H1 (cell line): ENCODE results near the gene PFDN1. TPM values are rescaled to one million over a fixed set of nuclear protein-coding genes. Genes with fewer than 3 reads are reported as not detected.

Source experiments
- CTCF ChIA-PET: fragments of 300-600 bp; sonication (Branson Sonifier 250); formaldehyde crosslinking; loops from one replicate; lab custom pipeline; 2021; ENCODE audit not compliant: partially characterized antibody; lab: Charles Lee
- POLR2A ChIA-PET: fragments of 300-600 bp; sonication (Branson Sonifier 250); formaldehyde crosslinking; loops from one replicate; lab custom pipeline; 2021; ENCODE audit warnings: inconsistent platforms; ENCODE audit not compliant: partially characterized antibody; lab: Charles Lee
- DNase-seq, 2 experiments: peaks; one replicate each; pipeline versions ENCODE4 v3.0.0 to v3.0.0-alpha.2; 2010 to 2022; ENCODE audit warnings: low spot score in 2 of 2, low read depth in 1 of 2, mixed read lengths in 1 of 2
- FAIRE-seq: peaks from 2 replicates; lab custom pipeline; 2011; peaks lifted over from hg19 to GRCh38; lab: Jason Lieb, UNC
- H2AFZ ChIP-seq: 2 replicates; pipeline ENCODE4 v1.8.1; 2012; ENCODE audit warnings: low read length, inconsistent platforms
- H2AK5ac ChIP-seq: 2 replicates; pipeline ENCODE4 v1.6.1; 2013; ENCODE audit warnings: low read depth, low read length
- H2BK120ac ChIP-seq: replicated peaks from 2 replicates; pipeline ENCODE3; 2013; ENCODE audit warnings: low read depth, low read length, inconsistent platforms
- H2BK12ac ChIP-seq: 2 replicates; pipeline ENCODE4 v1.6.1; 2013; ENCODE audit warnings: low read depth, low read length
- H2BK15ac ChIP-seq: 2 replicates; pipeline ENCODE4 v1.6.1; 2013; ENCODE audit warnings: low read length
- H2BK20ac ChIP-seq: 2 replicates; pipeline ENCODE4 v1.6.1; 2013; ENCODE audit warnings: low read length
- H2BK5ac ChIP-seq: 2 replicates; pipeline ENCODE4 v1.6.1; 2013; ENCODE audit warnings: low read depth, low read length
- H3K14ac ChIP-seq: 2 replicates; pipeline ENCODE4 v1.6.1; 2013; ENCODE audit warnings: inconsistent platforms; ENCODE audit not compliant: insufficient read length
- H3K18ac ChIP-seq: 2 replicates; pipeline ENCODE4 v1.6.1; 2013; ENCODE audit warnings: low read length; ENCODE audit errors: extremely low read depth
- H3K23ac ChIP-seq: 2 replicates; pipeline ENCODE4 v1.6.1; 2013; ENCODE audit warnings: inconsistent platforms; ENCODE audit not compliant: insufficient read length
- H3K23me2 ChIP-seq: 2 replicates; pipeline ENCODE4 v1.6.1; 2013; ENCODE audit warnings: low read depth, low read length
- H3K27ac ChIP-seq: 2 replicates; pipeline ENCODE4 v1.6.1; 2011; ENCODE audit warnings: low read depth, low read length, inconsistent platforms
- H3K27me3 ChIP-seq, 4 experiments: replicated peaks in 1 of 4; 1 replicate in 1 of 4; 2 replicates in 3 of 4; pipeline versions ENCODE4 v1.6.1 to v1.8.1; 2011 to 2013; ENCODE audit warnings: low read length in 3 of 4, mild to moderate bottlenecking in 3 of 4, inconsistent platforms in 2 of 4, mixed read lengths in 2 of 4, moderate library complexity in 1 of 4; ENCODE audit not compliant: control insufficient read depth in 3 of 4, insufficient read depth in 3 of 4; ENCODE audit errors: extremely low read depth in 1 of 4
- H3K36me3 ChIP-seq, 4 experiments: 2 replicates each; pipeline versions ENCODE4 v1.6.1 to v1.8.1; 2011 to 2013; ENCODE audit warnings: mild to moderate bottlenecking in 4 of 4, low read length in 3 of 4, moderate library complexity in 2 of 4, control low read depth in 1 of 4, inconsistent platforms in 1 of 4; ENCODE audit not compliant: insufficient read depth in 4 of 4, control insufficient read depth in 2 of 4
- H3K4ac ChIP-seq: replicated peaks from 2 replicates; pipeline ENCODE3; 2013; ENCODE audit warnings: low read length, low read depth, mixed read lengths, inconsistent platforms; ENCODE audit not compliant: insufficient read length
- H3K4me1 ChIP-seq, 4 experiments: replicated peaks in 1 of 4; 1 replicate in 1 of 4; 2 replicates in 3 of 4; pipeline versions ENCODE4 v1.6.1 to v1.8.1; 2011 to 2013; ENCODE audit warnings: low read length in 3 of 4, inconsistent platforms in 2 of 4, mixed read lengths in 1 of 4; ENCODE audit not compliant: insufficient read depth in 4 of 4, control insufficient read depth in 3 of 4
- H3K4me2 ChIP-seq, 2 experiments: 2 replicates each; pipeline versions ENCODE4 v1.6.1 to v1.8.1; 2011 to 2013; ENCODE audit warnings: low read depth in 2 of 2, low read length in 2 of 2, control low read depth in 1 of 2, inconsistent platforms in 1 of 2, mild to moderate bottlenecking in 1 of 2; ENCODE audit not compliant: insufficient read depth in 1 of 2
- H3K4me3 ChIP-seq, 4 experiments: fragments of 200-600, 300-600 bp in 1 of 4; sonication (generic), shearing (Covaris generic), sonication (Bioruptor Twin) in 1 of 4; 2 replicates each; pipeline versions ENCODE4 v1.5.1 to v1.8.1; 2011 to 2016; ENCODE audit warnings: low read length in 4 of 4, low read depth in 3 of 4, control low read depth in 2 of 4, inconsistent platforms in 2 of 4, mild to moderate bottlenecking in 2 of 4, mixed read lengths in 1 of 4, moderate library complexity in 1 of 4; ENCODE audit not compliant: insufficient read depth in 2 of 4; ENCODE audit errors: extremely low read depth in 1 of 4
- H3K56ac ChIP-seq: replicated peaks from 2 replicates; pipeline ENCODE3; 2013; ENCODE audit warnings: low read depth, mild to moderate bottlenecking, mixed read lengths, low read length, inconsistent platforms; ENCODE audit not compliant: insufficient read length
- H3K79me1 ChIP-seq: 2 replicates; pipeline ENCODE4 v1.6.1; 2013; ENCODE audit warnings: low read depth, low read length, control low read depth
- H3K79me2 ChIP-seq, 2 experiments: 2 replicates each; pipeline versions ENCODE4 v1.6.1 to v1.8.1; 2012 to 2013; ENCODE audit warnings: low read length in 2 of 2, mild to moderate bottlenecking in 2 of 2, inconsistent platforms in 1 of 2; ENCODE audit not compliant: insufficient read depth in 2 of 2, control insufficient read depth in 1 of 2
- H3K9ac ChIP-seq, 4 experiments: replicated peaks in 1 of 4; 1 replicate in 1 of 4; 2 replicates in 3 of 4; pipeline versions ENCODE4 v1.6.1 to v1.8.1; 2011 to 2013; ENCODE audit warnings: low read depth in 3 of 4, low read length in 3 of 4, control low read depth in 2 of 4, mild to moderate bottlenecking in 2 of 4, moderate library complexity in 2 of 4, inconsistent platforms in 1 of 4; ENCODE audit errors: extremely low read depth in 1 of 4
- H3K9me3 ChIP-seq, 2 experiments: 2 replicates each; pipeline versions ENCODE4 v1.6.1 to v1.8.1; 2012 to 2013; ENCODE audit warnings: mild to moderate bottlenecking in 2 of 2, moderate library complexity in 2 of 2, control low read depth in 1 of 2, inconsistent platforms in 1 of 2, low read depth in 1 of 2, low read length in 1 of 2, mixed read lengths in 1 of 2; ENCODE audit not compliant: insufficient read depth in 2 of 2
- H4K20me1 ChIP-seq, 2 experiments: replicated peaks in 1 of 2; 2 replicates each; pipeline versions ENCODE3 to v1.8.1; 2011 to 2013; ENCODE audit warnings: inconsistent platforms in 2 of 2, low read length in 2 of 2, mild to moderate bottlenecking in 1 of 2; ENCODE audit not compliant: insufficient read depth in 2 of 2, control insufficient read depth in 1 of 2
- H4K5ac ChIP-seq: 2 replicates; pipeline ENCODE4 v1.6.1; 2013; ENCODE audit warnings: low read length, low read depth, mixed read lengths, inconsistent platforms; ENCODE audit not compliant: insufficient read length
- H4K8ac ChIP-seq: 2 replicates; pipeline ENCODE4 v1.8.0; 2013; ENCODE audit warnings: mild to moderate bottlenecking, moderate library complexity, low read length, inconsistent platforms; ENCODE audit not compliant: insufficient read depth; ENCODE audit errors: extremely low read depth
- H4K91ac ChIP-seq: replicated peaks from 2 replicates; pipeline ENCODE3; 2013; ENCODE audit warnings: low read length, mixed read lengths, inconsistent platforms; ENCODE audit not compliant: insufficient read length
- BACH1 ChIP-seq: IDR thresholded peaks from 2 replicates; pipeline ENCODE4 v1.6.1; 2012; ENCODE audit warnings: low read length, improper control_type of control experiment
- CBX5 ChIP-seq: fragments of 300-800, 300-1000 bp; sonication (generic); IDR thresholded peaks from 2 replicates; pipeline ENCODE4 v1.7.1; 2016; ENCODE audit warnings: antibody characterized with exemption, low read length, low read depth
- GABPA ChIP-seq: IDR thresholded peaks from 2 replicates; pipeline ENCODE4 v1.6.1; 2011; ENCODE audit warnings: mild to moderate bottlenecking, low read length, moderate library complexity, borderline replicate concordance; ENCODE audit not compliant: insufficient read depth
- KDM1A ChIP-seq: fragments of 200-600, 300-600 bp; sonication (generic); IDR thresholded peaks from 2 replicates; pipeline ENCODE4 v1.7.1; 2016; ENCODE audit warnings: mild to moderate bottlenecking, low read length, borderline replicate concordance
- SIN3A ChIP-seq, 2 experiments: IDR thresholded peaks in 1 of 2; conservative IDR thresholded peaks in 1 of 2; 2 replicates each; pipeline ENCODE4 v1.6.1; 2011 to 2012; ENCODE audit warnings: low read length in 2 of 2, improper control_type of control experiment in 1 of 2, low read depth in 1 of 2, mild to moderate bottlenecking in 1 of 2
- SIX5 ChIP-seq: IDR thresholded peaks from 2 replicates; pipeline ENCODE4 v1.6.1; 2011; ENCODE audit warnings: mild to moderate bottlenecking, low read depth, low read length
- SUZ12 ChIP-seq: fragments of 200-600 bp; sonication (generic); IDR thresholded peaks from 2 replicates; pipeline ENCODE4 v1.6.1; 2012; ENCODE audit warnings: mild to moderate bottlenecking, inconsistent platforms, low read length, moderate library complexity, mixed read lengths
- TCF12 ChIP-seq: IDR thresholded peaks from 2 replicates; pipeline ENCODE4 v1.6.1; 2011; ENCODE audit warnings: low read depth, mild to moderate bottlenecking, low read length
- TEAD4 ChIP-seq: IDR thresholded peaks from 2 replicates; pipeline ENCODE4 v1.6.1; 2012; ENCODE audit warnings: low read depth, low read length, inconsistent platforms, mixed read lengths
- WGBS, 2 experiments: shearing (Covaris generic) in 1 of 2; methylation state at CpG; one replicate each; pipeline versions ENCODE4 v1.1.6 to v1.1.7; 2013 to 2015; ENCODE audit warnings: low lambda C conversion rate in 2 of 2, mixed read lengths in 2 of 2, inconsistent platforms in 1 of 2, low coverage in 1 of 2, missing lambda C conversion rate in 1 of 2; ENCODE audit not compliant: insufficient replicate concordance in 2 of 2, insufficient coverage in 1 of 2, insufficient read length in 1 of 2; ENCODE audit errors: extremely low coverage in 1 of 2, missing lambda C conversion rate in 1 of 2; 5-methylcytosine and 5-hydroxymethylcytosine counted together
- polyA plus RNA-seq, 7 experiments: library from polyadenylated mRNA; depleted of rRNA in 3 of 7; stranded (reverse) in 5 of 7; unstranded in 2 of 7; fragments of >200 nt in 5 of 7; fragments of 200-250 nt in 2 of 7; gene quantifications; 1 replicate in 5 of 7; 2 replicates in 1 of 7; 4 replicates in 1 of 7; pipeline versions ENCODE4 v1.2.1 to v1.2.3, GENCODE V29; 2011 to 2013; ENCODE audit warnings: missing spikeins in 2 of 7, mixed read lengths in 2 of 7
- total RNA-seq: library from RNA; stranded (reverse); fragmentation: NEBNext Ultra II Directional; extraction: Animal tissue kit (Norgen Biotek cat#: 25700); gene quantifications from 2 replicates; pipeline ENCODE4 v1.2.1, GENCODE V29; 2021

Gene PFDN1
- total and polyA plus RNA-seq, 2 of the 8 experiments (the other 6 are each of a cell fraction or from before 2014, with no cell fraction given), result 53.0 to 89.6 TPM

GRCh38 chr5:140292212-140293036 lies 10.5 kb downstream of the PFDN1 start:
- Histone ChIP-seq H2BK120ac (no peak overlapping the region), H3K9me3 (no peaks in the 10 kb centered on the region), H2BK5ac (no peak overlapping the region), H4K5ac (no peak overlapping the region), H3K18ac (no peak overlapping the region), H3K27ac (no peak overlapping the region), H3K4me1 (no peaks in the 10 kb centered on the region), H3K36me3 (no peaks in the 10 kb centered on the region), H3K56ac (no peak overlapping the region), H3K4ac (no peak overlapping the region), H2BK20ac (no peak overlapping the region), H4K20me1 (peaks cover 4% of the 10 kb centered on the region in 2 experiments), H3K79me2 (peaks cover 0 to 96% of the 10 kb centered on the region in 2 experiments; a peak in 3 of 4 replicates), H4K8ac (no peak overlapping the region), H2AFZ (no peak overlapping the region), H3K4me2 (no peak overlapping the region), H3K14ac (no peak overlapping the region), H4K91ac (no peak overlapping the region), H3K79me1 (no peaks in the 10 kb centered on the region), H2BK12ac (no peak overlapping the region), H3K4me3 (no peak overlapping the region), H2BK15ac (no peak overlapping the region), H3K9ac (no peak overlapping the region), H2AK5ac (no peak overlapping the region), H3K23ac (no peak overlapping the region), H3K27me3 (no peaks in the 10 kb centered on the region), H3K23me2 (no peaks in the 10 kb centered on the region; the same call in 1 of the 2 replicates)
- no peak for FAIRE-seq
- no peak for DNase-seq
- POLR2A ChIA-PET, result interaction anchor here (0.7 to 1.4 kb wide), 2 partner anchors 10 to 171 kb away, joined by 3 to 7 read pairs; partner anchors contain the start of gene PFDN1
- CTCF ChIA-PET, result interaction anchor here (1.3 kb wide), 1 partner anchor 49 kb away, joined by 3 read pairs; no protein-coding TSS in a partner anchor
- 95% methylated on average over 1 of the region's 1 CpG; no CpG with 5 or more reads in 1 of the 2 experiments for WGBS, 2 experiments
- TF ChIP-seq TEAD4 (no peak), SIX5 (no peak), GABPA (no peak), BACH1 (no peak), TCF12 (no peak), CBX5 (no peak), SUZ12 (no peak), SIN3A (conservative IDR thresholded peaks at IDR 0.05 in 1 of 2, IDR thresholded peaks at IDR 0.05 in 1 of 2; ENCODE audit: low read depth in 1 of 2, low read length in 2 of 2) (no peak), KDM1A (no peak)
